Type B pancreatic cell (in vitro differentiated cells): ENCODE measurements around the gene SPRR4. TPM values are rescaled to one million over a fixed set of nuclear protein-coding genes. Genes with fewer than 3 reads are reported as not detected.

Source experiments
- DNase-seq: peaks from one replicate; pipeline ENCODE4 v3.0.0; 2021; ENCODE audit warnings: mixed read lengths; ENCODE audit not compliant: unreplicated experiment; ENCODE audit errors: extremely low spot score
- H3K27ac Mint-ChIP-seq: 2 replicates; pipeline ENCODE4 v1.8.0; 2021; ENCODE audit warnings: mild to moderate bottlenecking, mixed read lengths
- H3K27me3 Mint-ChIP-seq: 2 replicates; pipeline ENCODE4 v1.8.0; 2021; ENCODE audit warnings: mixed read lengths
- H3K36me3 Mint-ChIP-seq: 2 replicates; pipeline ENCODE4 v1.8.0; 2021; ENCODE audit warnings: mixed read lengths
- H3K4me1 Mint-ChIP-seq: one replicate; pipeline ENCODE4 v1.8.0; 2021; ENCODE audit warnings: mixed read lengths; ENCODE audit not compliant: unreplicated experiment
- H3K4me3 Mint-ChIP-seq: 2 replicates; pipeline ENCODE4 v1.8.0; 2021; ENCODE audit warnings: mild to moderate bottlenecking, mixed read lengths
- H3K9me3 Mint-ChIP-seq: 2 replicates; pipeline ENCODE4 v1.8.0; 2021; ENCODE audit warnings: mixed read lengths
- CTCF ChIP-seq: fragments of 200-600 bp; sonication (generic); conservative IDR thresholded peaks from 2 replicates; pipeline ENCODE4 v1.5.0; 2021; ENCODE audit warnings: antibody characterized with exemption, mild to moderate bottlenecking
- total RNA-seq: library from RNA; stranded (reverse); gene quantifications from 2 replicates; pipeline ENCODE4 v1.2.1, GENCODE V29; 2021; ENCODE audit warnings: low replicate concordance

SPRR4 gene
- total RNA-seq, 1 donor from 2014 or later: not detected

GRCh38 chr1:152964536-152964935 is 5.9 kb upstream of the SPRR4 start:
- peaks cover 9% of the 10 kb centered on the region for H3K9me3 Mint-ChIP-seq
- no peaks in the 10 kb centered on the region for H3K27me3 Mint-ChIP-seq
- H3K36me3 Mint-ChIP-seq: no peaks in the 10 kb centered on the region
- DNase-seq: peak; percentile 1
- no peak for TF ChIP-seq CTCF
- no peak overlapping the region for H3K27ac Mint-ChIP-seq
- H3K4me3 Mint-ChIP-seq: no peak overlapping the region
- H3K4me1 Mint-ChIP-seq: no peaks in the 10 kb centered on the region

DNA sequence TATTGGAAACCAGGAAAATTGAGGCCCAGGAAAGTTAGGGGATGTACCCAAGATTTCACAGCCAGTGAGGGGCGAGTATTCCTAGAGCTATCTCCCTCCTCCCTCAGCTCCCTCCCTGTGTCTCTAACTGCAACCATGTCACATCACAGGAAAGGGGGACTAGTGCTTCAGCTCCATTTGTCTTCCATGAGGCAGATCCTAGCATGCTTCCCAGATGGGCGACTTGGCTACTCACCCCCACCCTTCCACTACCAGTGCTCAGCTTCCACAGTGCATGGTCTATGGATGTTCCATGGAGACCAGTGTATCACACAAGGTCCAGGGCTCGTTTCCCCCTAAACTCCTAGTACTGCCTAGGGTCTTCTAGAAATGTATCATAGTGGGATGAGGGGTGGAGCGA is 4.6 kb upstream of the SPRR4 start:
- TF ChIP-seq CTCF: no peak
- no peaks in the 10 kb centered on the region for H3K27me3 Mint-ChIP-seq
- H3K9me3 Mint-ChIP-seq: peaks cover 9% of the 10 kb centered on the region
- no peaks in the 10 kb centered on the region for H3K36me3 Mint-ChIP-seq
- no peaks in the 10 kb centered on the region for H3K4me1 Mint-ChIP-seq
- no peak overlapping the region for H3K4me3 Mint-ChIP-seq
- no peak overlapping the region for H3K27ac Mint-ChIP-seq
- peak; percentile 25 for DNase-seq

DNA sequence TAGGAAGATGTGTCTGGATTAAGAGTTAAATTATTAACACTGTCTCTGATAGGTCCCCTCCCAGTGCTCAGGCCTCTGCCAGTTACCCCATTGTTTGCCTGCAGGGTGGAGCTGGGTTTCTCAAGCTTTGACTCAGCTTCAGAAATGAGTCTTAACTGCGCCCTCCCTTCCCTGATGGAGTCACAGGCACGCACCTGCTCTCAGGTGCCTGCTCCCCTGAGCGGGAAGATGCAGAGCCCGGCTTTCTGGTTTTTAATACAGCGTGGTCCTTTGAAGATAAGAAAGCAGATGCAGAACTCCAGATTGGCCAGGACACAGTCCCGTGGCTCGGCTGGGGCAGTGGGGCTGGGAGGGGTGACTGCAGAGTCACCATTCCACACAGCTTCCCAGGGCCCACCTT is 3.2 kb upstream of the SPRR4 start:
- no peak for TF ChIP-seq CTCF
- peaks cover 4% of the 10 kb centered on the region for H3K9me3 Mint-ChIP-seq
- no peaks in the 10 kb centered on the region for H3K4me1 Mint-ChIP-seq
- peak overlapping the region; percentile 3 for H3K27ac Mint-ChIP-seq
- no peak overlapping the region for H3K4me3 Mint-ChIP-seq
- peak; percentile 34 for DNase-seq
- H3K36me3 Mint-ChIP-seq: no peaks in the 10 kb centered on the region
- H3K27me3 Mint-ChIP-seq: no peaks in the 10 kb centered on the region

GRCh38 chr1:152968248-152968647 is 2.2 kb upstream of the SPRR4 start:
- peak overlapping the region; percentile 88 for H3K27ac Mint-ChIP-seq
- no peak for TF ChIP-seq CTCF
- peak; percentile 2 for DNase-seq
- no peaks in the 10 kb centered on the region for H3K27me3 Mint-ChIP-seq
- no peaks in the 10 kb centered on the region for H3K4me1 Mint-ChIP-seq
- H3K9me3 Mint-ChIP-seq: peaks cover 4% of the 10 kb centered on the region
- H3K4me3 Mint-ChIP-seq: no peak overlapping the region
- H3K36me3 Mint-ChIP-seq: no peaks in the 10 kb centered on the region

- peak overlapping the region; percentile 33 for H3K4me3 Mint-ChIP-seq
Measured at GRCh38 chr1:152969036-152969435, 1.4 kb upstream of the SPRR4 start.

More at GRCh38 chr1:152969036-152969435, 1.4 kb upstream of the SPRR4 start:
- no peaks in the 10 kb centered on the region for H3K27me3 Mint-ChIP-seq
- DNase-seq: peak; percentile 59
- no peaks in the 10 kb centered on the region for H3K9me3 Mint-ChIP-seq
- peak overlapping the region; percentile 88 for H3K27ac Mint-ChIP-seq
- no peak for TF ChIP-seq CTCF
- H3K36me3 Mint-ChIP-seq: no peaks in the 10 kb centered on the region
- H3K4me1 Mint-ChIP-seq: no peaks in the 10 kb centered on the region
